A549 (cell line): Measurements from ENCODE around the gene ADA.

ENCODE experiments used
- POLR2A ChIP-seq: IDR thresholded peaks from 2 replicates; pipeline ENCODE4 v1.6.1; 2012; ENCODE audit warnings: mild to moderate bottlenecking, low read length
- TF ChIP-seq, protein P1 (sequence below): fragments of >200 bp; sonication (Bioruptor Twin); formaldehyde crosslinking; IDR thresholded peaks from 3 replicates; pipeline ENCODE4 v1.5.1; 2016

DNA sequence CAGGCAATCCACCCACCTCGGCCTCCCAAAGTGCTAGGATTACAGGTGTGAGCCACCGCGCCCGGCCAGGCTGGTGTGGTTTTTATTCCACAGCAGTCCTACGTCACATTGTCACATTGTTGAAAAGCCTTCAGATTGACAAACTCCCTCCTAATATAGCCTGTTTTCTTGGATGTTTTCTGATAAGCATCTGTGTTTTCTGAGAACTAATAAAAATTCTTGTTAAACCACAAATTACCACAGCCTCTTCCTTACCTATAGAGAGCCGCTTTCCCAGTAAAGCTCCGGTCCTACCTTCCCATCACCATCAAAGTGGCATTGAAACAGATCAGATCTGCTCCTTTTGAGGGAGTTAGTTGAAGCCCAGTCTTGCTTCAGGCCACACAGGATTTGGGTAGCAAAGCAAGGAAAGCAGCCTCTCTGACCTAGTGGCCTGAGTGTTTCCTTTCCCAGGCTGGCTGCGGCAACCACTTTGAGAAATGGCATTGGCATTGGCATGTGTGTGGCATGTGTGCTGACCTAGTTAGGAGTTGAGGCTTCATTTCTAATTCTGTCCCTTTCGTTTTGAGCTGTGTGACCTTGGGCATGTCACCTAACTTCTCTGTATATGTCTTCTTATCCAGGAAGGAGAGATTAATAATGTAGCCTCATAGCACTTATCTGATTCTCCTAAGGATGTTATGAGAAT is 70.8 kb downstream of the ADA start:
- TF ChIP-seq, protein P1, sequence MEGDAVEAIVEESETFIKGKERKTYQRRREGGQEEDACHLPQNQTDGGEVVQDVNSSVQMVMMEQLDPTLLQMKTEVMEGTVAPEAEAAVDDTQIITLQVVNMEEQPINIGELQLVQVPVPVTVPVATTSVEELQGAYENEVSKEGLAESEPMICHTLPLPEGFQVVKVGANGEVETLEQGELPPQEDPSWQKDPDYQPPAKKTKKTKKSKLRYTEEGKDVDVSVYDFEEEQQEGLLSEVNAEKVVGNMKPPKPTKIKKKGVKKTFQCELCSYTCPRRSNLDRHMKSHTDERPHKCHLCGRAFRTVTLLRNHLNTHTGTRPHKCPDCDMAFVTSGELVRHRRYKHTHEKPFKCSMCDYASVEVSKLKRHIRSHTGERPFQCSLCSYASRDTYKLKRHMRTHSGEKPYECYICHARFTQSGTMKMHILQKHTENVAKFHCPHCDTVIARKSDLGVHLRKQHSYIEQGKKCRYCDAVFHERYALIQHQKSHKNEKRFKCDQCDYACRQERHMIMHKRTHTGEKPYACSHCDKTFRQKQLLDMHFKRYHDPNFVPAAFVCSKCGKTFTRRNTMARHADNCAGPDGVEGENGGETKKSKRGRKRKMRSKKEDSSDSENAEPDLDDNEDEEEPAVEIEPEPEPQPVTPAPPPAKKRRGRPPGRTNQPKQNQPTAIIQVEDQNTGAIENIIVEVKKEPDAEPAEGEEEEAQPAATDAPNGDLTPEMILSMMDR: no peak
- no peak for TF ChIP-seq POLR2A
